Measurements from ENCODE around the gene R3HDM2. TPM values are rescaled to one million over a fixed set of nuclear protein-coding genes. Genes with fewer than 3 reads are reported as not detected.

Gene R3HDM2
- total RNA-seq, 4 donors from 2014 or later: 26.3 to 56.9 (median 33.3) TPM

DNA sequence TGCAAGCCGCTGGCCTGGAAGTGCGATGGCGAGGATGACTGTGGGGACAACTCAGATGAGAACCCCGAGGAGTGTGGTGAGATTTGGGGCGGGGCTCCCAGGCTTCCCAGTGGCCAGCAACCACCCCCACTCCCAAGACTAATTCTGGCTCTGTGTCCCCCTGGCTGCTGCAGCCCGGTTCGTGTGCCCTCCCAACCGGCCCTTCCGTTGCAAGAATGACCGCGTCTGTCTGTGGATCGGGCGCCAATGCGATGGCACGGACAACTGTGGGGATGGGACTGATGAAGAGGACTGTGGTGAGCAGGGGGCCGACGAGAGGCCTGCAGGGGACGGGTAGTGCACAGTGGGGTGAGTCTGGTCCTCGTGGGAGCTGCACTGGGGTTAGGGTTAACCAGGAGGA, 226.4 kb downstream of the R3HDM2 start:
- no peak for DNase-seq
- no peak overlapping the region for H3K4me3 ChIP-seq
- H3K9me3 ChIP-seq: no peaks in the 10 kb centered on the region
- TF ChIP-seq POLR2A (IDR thresholded peaks at IDR 0.05) (no peak), POLR2AphosphoS5 (IDR thresholded peaks at IDR 0.05) (no peak), EP300 (IDR thresholded peaks at IDR 0.05; ENCODE audit: low read depth) (no peak)
- TF ChIP-seq, protein P1, sequence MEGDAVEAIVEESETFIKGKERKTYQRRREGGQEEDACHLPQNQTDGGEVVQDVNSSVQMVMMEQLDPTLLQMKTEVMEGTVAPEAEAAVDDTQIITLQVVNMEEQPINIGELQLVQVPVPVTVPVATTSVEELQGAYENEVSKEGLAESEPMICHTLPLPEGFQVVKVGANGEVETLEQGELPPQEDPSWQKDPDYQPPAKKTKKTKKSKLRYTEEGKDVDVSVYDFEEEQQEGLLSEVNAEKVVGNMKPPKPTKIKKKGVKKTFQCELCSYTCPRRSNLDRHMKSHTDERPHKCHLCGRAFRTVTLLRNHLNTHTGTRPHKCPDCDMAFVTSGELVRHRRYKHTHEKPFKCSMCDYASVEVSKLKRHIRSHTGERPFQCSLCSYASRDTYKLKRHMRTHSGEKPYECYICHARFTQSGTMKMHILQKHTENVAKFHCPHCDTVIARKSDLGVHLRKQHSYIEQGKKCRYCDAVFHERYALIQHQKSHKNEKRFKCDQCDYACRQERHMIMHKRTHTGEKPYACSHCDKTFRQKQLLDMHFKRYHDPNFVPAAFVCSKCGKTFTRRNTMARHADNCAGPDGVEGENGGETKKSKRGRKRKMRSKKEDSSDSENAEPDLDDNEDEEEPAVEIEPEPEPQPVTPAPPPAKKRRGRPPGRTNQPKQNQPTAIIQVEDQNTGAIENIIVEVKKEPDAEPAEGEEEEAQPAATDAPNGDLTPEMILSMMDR (IDR thresholded peaks at IDR 0.05): no peak
- peaks cover 0 to 55% (median 10%) of the 10 kb centered on the region in 4 donors for H3K36me3 ChIP-seq
- H3K4me1 ChIP-seq: no peaks in the 10 kb centered on the region
- H3K27me3 ChIP-seq: no peaks in the 10 kb centered on the region
- 94% methylated on average over 19 of the region's 19 CpGs; no CpG with 5 or more reads in 1 of the 2 donors for WGBS, 2 donors (ENCODE audit: low coverage in 1 of 2)
- in situ Hi-C loops (cut with MboI; ENCODE audit: low pct_ligation_motif_present in 1 of 4, low pct_unique_long_range_greater_than_20kb in 1 of 4, low sequenced_read_pairs in 3 of 4): no loop called here
- no peak overlapping the region for H3K27ac ChIP-seq
- intact Hi-C loops (cut with DNase I; ENCODE audit: low total_unique reads): no loop called here

DNA sequence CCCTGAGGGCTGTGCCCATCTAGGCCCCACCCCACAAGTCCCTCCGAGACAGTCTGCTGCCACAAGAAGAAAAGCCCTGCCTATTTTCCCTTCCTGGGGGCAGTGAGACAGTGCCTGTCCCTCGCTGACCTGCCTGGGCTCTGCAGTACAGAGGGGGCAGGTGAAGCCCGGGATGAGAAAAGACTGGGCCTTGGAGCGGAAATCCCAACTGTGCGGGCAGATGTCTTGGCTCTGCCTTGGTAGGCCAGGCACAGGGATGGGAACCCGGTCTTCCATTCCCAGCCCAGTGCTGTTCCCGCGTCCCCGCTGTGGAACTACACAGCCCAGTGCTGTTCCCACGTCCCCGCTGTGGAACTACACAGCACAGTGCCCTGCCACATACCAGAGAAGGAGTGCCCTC, 227.1 kb downstream of the R3HDM2 start:
- 83% methylated on average over 1 to 11 of the region's 11 CpGs for WGBS, 2 donors (ENCODE audit: low coverage in 1 of 2)
- H3K4me3 ChIP-seq: no peak overlapping the region
- no peaks in the 10 kb centered on the region for H3K4me1 ChIP-seq
- no peak overlapping the region for H3K27ac ChIP-seq
- intact Hi-C loops (cut with DNase I; ENCODE audit: low total_unique reads): no loop called here
- TF ChIP-seq POLR2A (IDR thresholded peaks at IDR 0.05): no peak
- no peak for TF ChIP-seq EP300 (IDR thresholded peaks at IDR 0.05; ENCODE audit: low read depth)
- no peak for TF ChIP-seq POLR2AphosphoS5 (IDR thresholded peaks at IDR 0.05)
- TF ChIP-seq, protein P1 (IDR thresholded peaks at IDR 0.05): no peak
- DNase-seq: no peak
- no peaks in the 10 kb centered on the region for H3K9me3 ChIP-seq
- peaks cover 0 to 58% (median 10%) of the 10 kb centered on the region in 4 donors for H3K36me3 ChIP-seq
- H3K27me3 ChIP-seq: no peaks in the 10 kb centered on the region
- in situ Hi-C loops (cut with MboI; ENCODE audit: low pct_ligation_motif_present in 1 of 4, low pct_unique_long_range_greater_than_20kb in 1 of 4, low sequenced_read_pairs in 3 of 4): no loop called here

Small RNAs within 50 kb of the gene (small RNA-seq; reads per million reads assigned to genes)
- gene RNU6-879P: 0 reads per million in 4 donors

Other genes with a start within 250 kb of the R3HDM2 start
- not detected for gene NXPH4, start 214.2 kb downstream of the R3HDM2 start, total RNA-seq
- 100 to 1,000 TPM in 1 of 4 donors, 10 to 100 TPM in 3; 29.2 to 104 (median 33.4) TPM for gene SHMT2, start 201.3 kb downstream of the R3HDM2 start, total RNA-seq
- gene STAC3, start 179.9 kb downstream of the R3HDM2 start, total RNA-seq: 1 to 10 TPM; 1.8 to 3.3 (median 1.9) TPM
- gene INHBC, start 3.7 kb upstream of the R3HDM2 start, total RNA-seq: not detected
- not detected for gene INHBE, start 24.3 kb upstream of the R3HDM2 start, total RNA-seq
- 1 to 10 TPM in 1 of 4 donors, under 1 TPM in 2, not detected in 1; 0.41 to 1.2 (median 0.79) TPM for gene GLI1, start 28.7 kb upstream of the R3HDM2 start, total RNA-seq
- 10 to 100 TPM in 3 of 4 donors, not detected in 1; 11.7 to 87.2 (median 27.3) TPM for gene ARHGAP9, start 48.8 kb upstream of the R3HDM2 start, total RNA-seq
- gene MARS1, start 57.0 kb upstream of the R3HDM2 start, total RNA-seq: 100 to 1,000 TPM in 2 of 4 donors, 10 to 100 TPM in 2; 39.0 to 184 (median 103) TPM
- 100 to 1,000 TPM in 2 of 4 donors, 10 to 100 TPM in 2; 27.6 to 338 (median 67.6) TPM for gene DDIT3, start 89.5 kb upstream of the R3HDM2 start, total RNA-seq
- gene MBD6, start 91.8 kb upstream of the R3HDM2 start, total RNA-seq: 100 to 1,000 TPM in 1 of 4 donors, 10 to 100 TPM in 3; 36.6 to 155 (median 51.0) TPM
- gene DCTN2, start 116.1 kb upstream of the R3HDM2 start, total RNA-seq: 100 to 1,000 TPM; 154 to 344 (median 175) TPM
- 1 to 10 TPM; 1.3 to 6.2 (median 1.6) TPM for gene KIF5A, start 119.0 kb upstream of the R3HDM2 start, total RNA-seq
- 100 to 1,000 TPM in 1 of 4 donors, 10 to 100 TPM in 3; 38.4 to 308 (median 45.8) TPM for gene PIP4K2C, start 160.1 kb upstream of the R3HDM2 start, total RNA-seq
- gene DTX3, start 173.8 kb upstream of the R3HDM2 start, total RNA-seq: 10 to 100 TPM in 1 of 4 donors, 1 to 10 TPM in 3; 8.0 to 10.9 (median 9.6) TPM
- gene ARHGEF25, start 180.4 kb upstream of the R3HDM2 start, total RNA-seq: 10 to 100 TPM in 3 of 4 donors, 1 to 10 TPM in 1; 6.6 to 35.9 (median 15.3) TPM
- 1 to 10 TPM in 2 of 4 donors, under 1 TPM in 1, not detected in 1; 0.68 to 6.4 (median 2.1) TPM for gene B4GALNT1, start 202.2 kb upstream of the R3HDM2 start, total RNA-seq

Data from transverse colon (tissue), 4 donors.